Raji (cell line): Measurements from ENCODE around the gene ASB10.

Experiments used
- POLR2A ChIP-seq: IDR thresholded peaks from 2 replicates; pipeline ENCODE4 v1.6.1; 2011; ENCODE audit warnings: low read depth, low read length, control low read depth; ENCODE audit not compliant: insufficient read depth

Gene ASB10

GRCh38 chr7:151223728-151224127 is 36.7 kb upstream of the ASB10 start:
- no peak for TF ChIP-seq POLR2A

- no peak for TF ChIP-seq POLR2A
Observed at GRCh38 chr7:151218170-151218569, 31.1 kb upstream of the ASB10 start.

GRCh38 chr7:151215396-151215795 is 28.3 kb upstream of the ASB10 start:
- TF ChIP-seq POLR2A: no peak

- no peak for TF ChIP-seq POLR2A
Observed at GRCh38 chr7:151213826-151214225, 26.8 kb upstream of the ASB10 start.

- no peak for TF ChIP-seq POLR2A
Observed at GRCh38 chr7:151212626-151213025, 25.6 kb upstream of the ASB10 start.

GRCh38 chr7:151211155-151211772 is 24.2 kb upstream of the ASB10 start:
- no peak for TF ChIP-seq POLR2A

GRCh38 chr7:151210087-151210854 is 23.2 kb upstream of the ASB10 start, which contains the start of gene H2BK1:
H2BK1 (minus strand) TSS chr7:151210488; CDS start chr7:151210318, 170 bp downstream.
- TF ChIP-seq POLR2A: no peak

- no peak for TF ChIP-seq POLR2A
Observed at GRCh38 chr7:151209588-151209987, 22.5 kb upstream of the ASB10 start.

- no peak for TF ChIP-seq POLR2A
Observed at GRCh38 chr7:151208253-151208862, 21.3 kb upstream of the ASB10 start.

GRCh38 chr7:151207804-151208203 is 20.8 kb upstream of the ASB10 start:
- no peak for TF ChIP-seq POLR2A

- TF ChIP-seq POLR2A: no peak
Observed at GRCh38 chr7:151207315-151207714, 20.3 kb upstream of the ASB10 start.

- TF ChIP-seq POLR2A: no peak
Observed at GRCh38 chr7:151206914-151207313, 19.9 kb upstream of the ASB10 start.

- no peak for TF ChIP-seq POLR2A
Observed at GRCh38 chr7:151205730-151206129, 18.7 kb upstream of the ASB10 start.

GRCh38 chr7:151204383-151205032 is 17.5 kb upstream of the ASB10 start:
- TF ChIP-seq POLR2A: no peak

- TF ChIP-seq POLR2A: no peak
Observed at GRCh38 chr7:151202836-151203235, 15.8 kb upstream of the ASB10 start.

GRCh38 chr7:151201751-151202150 is 14.7 kb upstream of the ASB10 start:
- no peak for TF ChIP-seq POLR2A
